ENCODE measurements around the gene DRC1.

Gene DRC1

DNA sequence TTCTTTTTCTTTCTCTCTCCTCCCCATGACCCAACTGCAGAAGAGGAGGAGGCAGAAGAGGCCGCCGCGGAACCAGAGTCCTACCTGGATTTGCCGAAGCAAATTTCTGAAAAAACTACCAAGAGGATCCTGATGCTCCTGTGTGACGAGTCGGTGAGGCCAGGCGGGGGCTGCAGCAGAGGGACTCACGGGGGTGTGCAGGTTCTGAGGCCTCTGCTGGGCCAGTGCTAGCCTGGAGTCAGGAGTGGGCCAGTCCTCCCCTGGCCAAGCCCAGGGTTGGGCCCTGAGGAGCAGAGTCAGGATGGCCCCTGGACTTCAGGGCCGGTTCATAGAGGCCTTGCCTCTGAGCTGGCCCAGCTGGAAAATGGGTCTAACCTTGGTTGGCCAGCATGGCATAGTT, 46.9 kb downstream of the DRC1 start:
- DNase-seq, result no peak

DNA sequence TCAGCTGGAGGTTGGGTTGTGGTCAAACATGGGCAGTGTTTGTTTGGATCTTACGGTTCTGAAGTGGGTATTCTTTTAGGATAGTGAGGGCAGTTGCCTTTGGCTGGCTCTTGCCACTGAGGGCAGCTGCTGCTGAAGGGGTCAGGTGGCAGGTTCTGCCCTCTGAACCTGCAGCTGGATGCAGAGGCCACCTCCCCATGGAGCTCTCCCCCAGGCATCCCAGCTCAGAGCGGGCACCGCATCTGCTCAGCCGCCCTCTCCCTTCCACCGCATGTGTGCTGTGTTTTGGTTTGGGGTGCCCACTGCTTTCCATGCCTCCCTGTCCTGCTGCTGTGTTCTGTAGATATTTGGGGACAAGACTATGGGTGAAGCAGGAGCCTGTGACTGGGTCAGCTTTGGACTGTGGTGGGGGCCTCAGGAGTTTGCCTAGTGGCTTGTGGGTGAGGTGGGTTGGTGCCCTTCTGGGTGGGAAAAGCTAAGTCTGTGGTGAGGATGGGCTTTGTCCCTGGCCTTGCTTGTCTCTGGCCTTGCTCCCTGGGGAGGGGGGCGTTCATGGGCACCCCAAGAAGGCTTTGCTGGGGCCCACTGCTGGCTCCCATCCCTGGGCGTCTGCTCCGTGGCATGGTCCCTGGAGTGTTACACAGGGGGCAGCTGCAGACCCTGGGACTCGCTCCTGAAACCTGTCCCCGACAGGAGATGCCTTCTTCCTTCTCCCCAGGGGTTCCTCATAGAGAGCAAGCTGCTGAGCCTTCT, 47.7 kb downstream of the DRC1 start:
- DNase-seq, result no peak

- no peak for DNase-seq
Observed at GRCh38 chr2:26450031-26450635, 48.4 kb downstream of the DRC1 start.

GRCh38 chr2:26451700-26452099, 50.0 kb downstream of the DRC1 start:
- DNase-seq, result no peak

GRCh38 chr2:26453421-26454329, 52.0 kb downstream of the DRC1 start:
- no peak for DNase-seq

DNA sequence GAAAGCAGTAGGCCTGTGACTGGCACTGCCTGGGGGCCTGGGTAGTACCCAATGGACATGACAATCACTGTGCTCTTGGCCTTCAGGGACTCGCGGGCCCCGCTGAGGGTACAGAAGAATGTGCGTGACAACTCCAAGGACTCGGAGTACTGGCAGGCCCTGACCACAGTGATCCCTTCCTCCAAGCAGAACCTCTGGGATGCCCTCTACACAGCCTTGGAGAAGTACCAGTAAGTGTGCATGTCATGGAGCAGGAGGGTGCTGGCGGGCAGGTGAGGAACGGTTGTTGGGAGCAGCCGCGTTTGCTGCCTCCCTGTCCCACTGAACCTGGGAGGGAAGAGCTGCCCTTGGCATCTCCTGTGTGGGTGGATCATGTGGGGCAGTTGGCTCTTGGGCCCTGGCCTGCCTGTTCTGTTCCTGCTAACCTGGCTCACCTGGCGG, 52.9 kb downstream of the DRC1 start:
- no peak for DNase-seq

GRCh38 chr2:26455037-26455669, 53.4 kb downstream of the DRC1 start:
- DNase-seq, result no peak

GRCh38 chr2:26455670-26456439, 54.1 kb downstream of the DRC1 start:
- no peak for DNase-seq

DNA sequence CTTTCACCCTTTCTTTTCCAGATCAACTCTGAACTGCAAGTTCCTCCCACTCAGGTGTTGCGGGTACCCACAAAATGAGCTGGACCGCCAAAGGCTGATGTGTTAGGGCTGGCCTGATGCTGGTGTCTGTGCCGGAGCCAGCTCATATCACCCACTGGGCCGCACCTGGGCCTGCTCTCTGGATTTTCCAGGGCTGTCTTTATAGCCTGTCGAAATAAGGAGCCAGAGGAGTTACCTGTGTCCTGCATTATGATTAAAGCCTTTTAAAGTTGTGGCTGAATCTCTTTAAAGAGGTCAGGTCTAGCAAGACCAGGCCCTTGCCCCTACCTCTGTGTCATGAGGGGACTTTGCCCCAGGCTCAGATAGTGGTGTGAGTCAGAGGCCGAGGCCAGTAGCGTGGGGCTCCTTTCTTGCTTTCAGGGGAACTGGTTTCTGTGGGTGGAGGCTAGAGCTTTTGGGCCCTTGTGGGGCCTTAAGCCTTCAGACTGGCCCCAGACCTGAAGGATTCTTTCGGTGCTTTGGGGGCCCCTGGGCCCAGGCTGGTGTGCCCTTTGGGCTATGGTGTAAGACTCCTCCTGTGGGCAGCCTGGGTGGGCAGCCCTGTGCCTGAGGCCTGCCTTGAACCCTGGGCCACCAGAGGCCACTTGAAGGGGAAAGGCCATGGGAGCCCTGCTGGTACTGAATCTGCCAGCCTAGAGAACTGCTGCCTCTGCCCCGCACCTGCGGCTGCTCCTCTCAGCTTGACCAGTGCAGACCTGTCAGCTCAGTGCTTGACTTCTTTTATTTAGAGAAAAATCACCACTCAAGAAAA, 54.9 kb downstream of the DRC1 start:
- DNase-seq, result no peak

GRCh38 chr2:26457251-26457666, 55.5 kb downstream of the DRC1 start:
- DNase-seq, result no peak

GRCh38 chr2:26457695-26458364, 56.1 kb downstream of the DRC1 start:
- no peak for DNase-seq

- no peak for DNase-seq
Observed at GRCh38 chr2:26458365-26459042, 56.8 kb downstream of the DRC1 start.

DNA sequence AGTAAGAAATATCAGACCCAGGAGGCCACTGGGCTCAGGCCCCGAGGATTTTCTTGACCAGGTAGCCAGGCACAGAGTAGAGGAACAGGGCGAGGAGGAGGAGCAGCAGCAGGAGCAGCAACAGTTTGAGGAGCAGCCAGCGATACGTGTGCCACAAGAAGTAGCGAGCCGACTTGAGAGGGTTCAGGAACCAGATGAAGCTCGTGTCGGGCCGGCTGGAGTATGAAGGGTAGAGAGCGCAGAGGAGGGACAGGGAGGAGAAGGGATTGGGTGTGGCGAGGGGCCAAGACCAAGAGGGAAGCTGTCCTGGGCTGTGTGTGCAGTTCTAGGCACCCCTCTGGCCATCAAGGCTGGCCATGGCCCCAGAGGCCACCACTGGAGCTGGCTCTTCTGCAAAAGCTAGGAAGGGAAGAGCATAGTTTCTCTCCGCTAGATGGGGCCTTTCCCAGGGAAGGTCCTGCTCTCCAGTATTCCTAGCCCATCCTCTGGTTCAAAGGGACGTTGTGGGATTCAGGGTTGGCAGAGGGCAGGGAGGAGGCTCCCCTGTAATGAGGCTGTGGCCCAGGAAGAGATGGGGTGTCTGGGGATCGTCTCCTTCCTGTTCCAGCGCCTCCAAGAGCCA, 58.4 kb downstream of the DRC1 start:
- DNase-seq, result no peak

- DNase-seq, result no peak
Observed at GRCh38 chr2:26460613-26461031, 58.9 kb downstream of the DRC1 start.

DNA sequence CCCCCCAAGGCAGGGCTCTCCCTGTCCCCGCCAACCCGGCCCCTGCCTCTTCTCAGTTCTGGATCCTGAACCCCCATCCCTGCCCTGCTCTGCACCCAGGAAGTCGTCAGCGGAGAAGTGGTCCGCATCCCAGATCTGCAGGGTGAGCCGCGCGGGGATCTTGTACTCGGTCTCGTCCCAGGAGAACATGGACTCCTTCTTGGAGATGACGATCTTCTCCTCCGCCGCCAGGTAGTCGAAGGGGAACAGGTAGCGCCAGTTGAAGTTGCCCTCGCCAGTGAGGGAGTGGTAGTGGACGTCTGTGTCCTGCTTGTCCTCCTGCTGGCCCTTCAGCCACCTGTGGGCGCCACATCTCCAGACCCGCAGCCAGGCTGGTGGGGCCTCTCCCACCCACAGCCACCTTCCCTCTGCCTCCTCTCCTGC, 59.9 kb downstream of the DRC1 start:
- no peak for DNase-seq

DNA sequence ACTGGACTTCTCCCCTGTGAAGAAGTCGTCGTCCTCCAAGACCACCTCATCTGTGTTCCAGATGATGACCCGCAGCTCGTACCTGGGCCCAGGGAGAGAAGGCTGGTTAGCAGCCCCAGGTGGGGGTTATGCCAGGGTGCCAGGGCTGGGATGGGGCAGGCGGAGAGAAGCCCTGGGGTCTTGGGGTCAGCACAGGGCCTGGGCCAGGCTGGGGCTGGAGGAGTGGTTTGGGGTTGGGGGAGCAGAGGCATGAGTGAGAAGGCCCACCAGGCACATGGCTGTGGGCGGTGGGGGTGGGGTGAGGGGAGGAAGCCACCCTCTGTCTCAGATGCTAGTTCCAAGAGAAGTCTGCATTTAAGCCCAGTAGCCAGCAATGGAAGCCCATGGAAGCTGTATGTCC, 60.4 kb downstream of the DRC1 start:
- no peak for DNase-seq

DNA sequence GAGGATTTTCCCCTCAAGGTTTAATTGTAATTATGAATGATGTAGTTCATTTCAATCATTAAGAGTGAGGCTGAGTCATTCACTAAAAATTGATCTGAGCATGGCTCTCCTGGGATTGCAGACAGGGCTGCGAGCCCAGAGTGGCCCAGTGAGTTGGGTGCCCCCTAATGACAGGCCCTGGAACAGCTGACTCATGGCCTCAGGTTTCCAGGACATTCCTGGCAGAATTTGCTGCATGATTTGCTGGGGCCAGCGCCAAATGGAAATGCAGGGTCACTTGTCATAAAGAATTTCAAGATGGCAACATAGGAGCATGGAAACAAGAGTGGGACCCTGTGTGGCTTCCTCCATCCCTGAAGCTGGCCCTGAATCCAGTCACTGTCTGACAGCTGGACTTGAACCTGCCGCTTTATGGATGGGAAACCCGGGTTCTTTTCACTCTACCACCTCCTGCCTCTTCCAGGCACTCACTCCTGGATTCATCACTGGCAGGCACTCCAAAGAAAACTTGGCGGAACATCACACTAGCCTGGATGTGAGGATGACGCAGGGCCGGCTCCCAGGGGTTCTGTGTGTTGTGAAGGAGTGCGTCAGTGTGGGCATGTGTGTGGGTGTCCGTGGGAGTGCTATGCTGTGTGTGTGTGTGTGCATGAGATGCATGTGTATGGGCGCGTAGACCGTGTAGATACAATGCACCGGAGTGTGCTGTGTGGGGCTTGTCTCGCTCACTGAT, 61.0 kb downstream of the DRC1 start:
- no peak for DNase-seq

Data from right kidney (tissue), 1 donor.